ENCODE measurements around the gene RTP4.

- no peak for TF ChIP-seq CTCF (conservative IDR thresholded peaks at IDR 0.05 in 1 of 2, IDR thresholded peaks at IDR 0.05 in 1 of 2; ENCODE audit: low read depth in 1 of 2, low read length in 2 of 2)
- no peak for TF ChIP-seq EZH2 (IDR thresholded peaks at IDR 0.05; ENCODE audit: low read length, missing control alignments)
Observed at GRCh38 chr3:187342255-187342654, 25.9 kb upstream of the RTP4 start.
